Vagina (tissue), 2 donors: ENCODE data around the gene ISG20. TPM values are rescaled to one million over a fixed set of nuclear protein-coding genes. Genes with fewer than 3 reads are reported as not detected.
A peak's percentile ranks its signal among the peaks of the same experiment; 100 is the strongest.

Experiments used
- DNase-seq, 2 donors: peaks; one replicate each; pipeline ENCODE4 v3.0.0-alpha.2; 2017; ENCODE audit errors: extremely low spot score in 2 of 2
- H3K27ac ChIP-seq: fragments of 200-600 bp; sonication (generic); one replicate; pipeline ENCODE4 v1.5.1; 2019
- H3K27me3 ChIP-seq: fragments of 200-600 bp; sonication (generic); one replicate; pipeline ENCODE4 v1.5.1; 2019
- H3K36me3 ChIP-seq, 2 donors: fragments of 200-600 bp; sonication (generic); one replicate each; pipeline ENCODE4 v1.5.1; 2017 to 2019
- H3K4me1 ChIP-seq: fragments of 200-600 bp; sonication (generic); one replicate; pipeline ENCODE4 v1.5.1; 2019
- H3K4me3 ChIP-seq, 2 donors: fragments of 200-600 bp; sonication (generic); 1 replicate in 1 of 2; 2 replicates in 1 of 2; pipeline ENCODE4 v1.5.1; 2016 to 2019
- H3K9me3 ChIP-seq: fragments of 200-600 bp; sonication (generic); one replicate; pipeline ENCODE4 v1.5.1; 2019
- CTCF ChIP-seq, 3 experiments: fragments of 450-650 bp in 2 of 3; fragments of 200-600 bp in 1 of 3; sonication (generic) in 1 of 3; IDR thresholded peaks; one replicate each; pipeline ENCODE4 v1.5.1; 2017 to 2019; ENCODE audit warnings: antibody characterized with exemption in 3 of 3, mild to moderate bottlenecking in 2 of 3, moderate library complexity in 2 of 3
- POLR2A ChIP-seq, 2 donors: fragments of 450-650 bp; IDR thresholded peaks; one replicate each; pipeline ENCODE4 v1.6.1; 2017; ENCODE audit warnings: antibody characterized with exemption in 2 of 2, mild to moderate bottlenecking in 2 of 2, moderate library complexity in 2 of 2
- POLR2AphosphoS5 ChIP-seq, 2 donors: sonication (generic); formaldehyde crosslinking; IDR thresholded peaks; one replicate each; pipeline ENCODE4 v1.9.0; 2017; ENCODE audit warnings: antibody characterized with exemption in 2 of 2, mild to moderate bottlenecking in 2 of 2, low read depth in 1 of 2; ENCODE audit not compliant: insufficient read depth in 1 of 2
- intact Hi-C: fragments of 100-400 bp; cut with DNase I; formaldehyde crosslinking; loops from one replicate; pipeline ENCODE4 v1.15.1; 2023
- total RNA-seq: library from RNA; depleted of rRNA; stranded (reverse); fragments of >200 nt; gene quantifications from one replicate; pipeline ENCODE4 v1.2.3, GENCODE V29; 2016

ISG20 gene
- total RNA-seq, 1 donor from 2014 or later: 15.7 TPM

- TF ChIP-seq POLR2AphosphoS5 (IDR thresholded peaks at IDR 0.05; ENCODE audit: insufficient read depth in 1 of 2, low read depth in 1 of 2) (no peak), CTCF (IDR thresholded peaks at IDR 0.05) (no peak), POLR2A (IDR thresholded peaks at IDR 0.05) (no peak)
- Histone ChIP-seq H3K27ac (no peak overlapping the region), H3K4me3 (no peak overlapping the region), H3K9me3 (no peaks in the 10 kb centered on the region), H3K27me3 (no peaks in the 10 kb centered on the region), H3K36me3 (no peaks in the 10 kb centered on the region), H3K4me1 (peaks cover 7% of the 10 kb centered on the region)
- no peak for DNase-seq
- intact Hi-C loops: no loop called here
Measured at GRCh38 chr15:88701561-88702095, 62.8 kb downstream of the ISG20 start.

- no peak overlapping the region for H3K27ac ChIP-seq
- peaks cover 7% of the 10 kb centered on the region for H3K4me1 ChIP-seq
- H3K36me3 ChIP-seq: no peaks in the 10 kb centered on the region
- TF ChIP-seq POLR2AphosphoS5 (IDR thresholded peaks at IDR 0.05; ENCODE audit: insufficient read depth in 1 of 2, low read depth in 1 of 2) (no peak), CTCF (IDR thresholded peaks at IDR 0.05) (no peak), POLR2A (IDR thresholded peaks at IDR 0.05) (no peak)
- intact Hi-C loops: no loop called here
- H3K4me3 ChIP-seq: no peak overlapping the region
- no peaks in the 10 kb centered on the region for H3K27me3 ChIP-seq
- DNase-seq: no peak
- H3K9me3 ChIP-seq: no peaks in the 10 kb centered on the region
Measured at GRCh38 chr15:88702983-88703382, 64.2 kb downstream of the ISG20 start.

- H3K9me3 ChIP-seq: no peaks in the 10 kb centered on the region
- no peak overlapping the region for H3K4me3 ChIP-seq
- TF ChIP-seq CTCF (IDR thresholded peaks at IDR 0.05) (no peak), POLR2AphosphoS5 (IDR thresholded peaks at IDR 0.05; ENCODE audit: insufficient read depth in 1 of 2, low read depth in 1 of 2) (no peak), POLR2A (IDR thresholded peaks at IDR 0.05) (no peak)
- intact Hi-C loops: no loop called here
- H3K27ac ChIP-seq: no peak overlapping the region
- DNase-seq: no peak
- no peaks in the 10 kb centered on the region for H3K27me3 ChIP-seq
- H3K36me3 ChIP-seq: no peaks in the 10 kb centered on the region
- peaks cover 7% of the 10 kb centered on the region for H3K4me1 ChIP-seq
Measured at GRCh38 chr15:88703533-88703932, 64.7 kb downstream of the ISG20 start.

GRCh38 chr15:88704791-88705768, 66.3 kb downstream of the ISG20 start:
- H3K27ac ChIP-seq: peak overlapping the region; percentile 20
- no peak for DNase-seq
- no peaks in the 10 kb centered on the region for H3K9me3 ChIP-seq
- intact Hi-C loops: no loop called here
- no peaks in the 10 kb centered on the region for H3K27me3 ChIP-seq
- peak overlapping the region; percentile 49 to 62 for H3K4me3 ChIP-seq
- H3K4me1 ChIP-seq: peaks cover 7% of the 10 kb centered on the region
- TF ChIP-seq CTCF (IDR thresholded peaks at IDR 0.05) (no peak), POLR2A (IDR thresholded peaks at IDR 0.05) (no peak), POLR2AphosphoS5 (IDR thresholded peaks at IDR 0.05; ENCODE audit: insufficient read depth in 1 of 2, low read depth in 1 of 2) (peak in 1 of 2 donors; percentile 37)
- H3K36me3 ChIP-seq: no peaks in the 10 kb centered on the region

GRCh38 chr15:88705769-88706165, 67.0 kb downstream of the ISG20 start:
- peak overlapping the region; percentile 20 for H3K27ac ChIP-seq
- H3K4me3 ChIP-seq: peak overlapping the region; percentile 49 to 62
- intact Hi-C loops: no loop called here
- no peak for DNase-seq
- no peaks in the 10 kb centered on the region for H3K9me3 ChIP-seq
- no peak for TF ChIP-seq POLR2A (IDR thresholded peaks at IDR 0.05)
- TF ChIP-seq CTCF (IDR thresholded peaks at IDR 0.05): no peak
- TF ChIP-seq POLR2AphosphoS5 (IDR thresholded peaks at IDR 0.05; ENCODE audit: insufficient read depth in 1 of 2, low read depth in 1 of 2): no peak
- peaks cover 7% of the 10 kb centered on the region for H3K4me1 ChIP-seq
- no peaks in the 10 kb centered on the region for H3K36me3 ChIP-seq
- no peaks in the 10 kb centered on the region for H3K27me3 ChIP-seq
